Stimulated activated CD8-positive, alpha-beta memory T cell treated with anti-CD3 and anti-CD28 coated beads, Interleukin-12 subunit alpha, Interleukin-12 subunit beta, amount 100 ng/mL, for 24 hours (primary cell): ENCODE results near the gene PIK3R5.
"Not testable (repeated sequence)": the region's sequence is repeated elsewhere in the genome, so short reads cannot be mapped to it uniquely, and the experiment has no call there.

ENCODE experiments used
- DNase-seq: peaks from one replicate; pipeline ENCODE4 v3.0.0-alpha.2; 2020; ENCODE audit errors: extremely low read depth

Gene PIK3R5

DNA sequence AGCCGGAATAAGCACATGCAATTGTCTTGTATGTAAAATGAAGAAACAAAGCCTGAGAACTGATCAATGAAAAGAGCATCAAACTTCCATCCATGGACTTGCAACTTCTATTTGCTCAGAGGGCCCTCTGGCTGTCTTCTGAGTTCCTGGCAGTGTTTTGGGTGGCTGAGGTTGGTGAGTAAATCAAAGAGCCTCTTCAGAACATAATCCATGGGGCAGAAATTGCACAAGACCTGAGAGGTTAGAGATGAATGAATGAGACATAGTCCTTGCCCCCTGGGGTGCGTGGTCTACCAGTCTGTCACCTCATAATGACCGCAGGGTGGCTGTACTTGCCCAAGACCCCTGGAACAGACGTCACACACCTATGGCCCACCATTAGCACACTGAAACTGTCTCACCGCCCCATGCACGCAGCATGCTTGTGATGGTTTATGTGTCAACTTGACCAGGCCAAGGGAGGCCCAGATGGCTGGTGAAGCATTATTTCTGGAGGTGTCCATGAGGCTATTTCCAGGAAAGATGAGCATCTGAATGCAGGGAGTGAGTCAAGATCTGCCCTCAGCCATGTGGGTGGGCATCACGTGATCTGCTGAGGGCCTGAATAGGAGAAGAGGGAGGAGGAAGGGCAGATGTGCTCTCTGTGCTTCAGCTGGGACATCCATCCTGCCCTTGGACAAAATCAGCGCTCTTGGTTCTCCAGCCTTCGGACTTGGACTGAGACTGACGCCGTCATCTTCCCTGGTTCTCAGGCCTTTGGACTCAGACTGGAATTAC is 106.3 kb downstream of the PIK3R5 start:
- DNase-seq = no peak

DNA sequence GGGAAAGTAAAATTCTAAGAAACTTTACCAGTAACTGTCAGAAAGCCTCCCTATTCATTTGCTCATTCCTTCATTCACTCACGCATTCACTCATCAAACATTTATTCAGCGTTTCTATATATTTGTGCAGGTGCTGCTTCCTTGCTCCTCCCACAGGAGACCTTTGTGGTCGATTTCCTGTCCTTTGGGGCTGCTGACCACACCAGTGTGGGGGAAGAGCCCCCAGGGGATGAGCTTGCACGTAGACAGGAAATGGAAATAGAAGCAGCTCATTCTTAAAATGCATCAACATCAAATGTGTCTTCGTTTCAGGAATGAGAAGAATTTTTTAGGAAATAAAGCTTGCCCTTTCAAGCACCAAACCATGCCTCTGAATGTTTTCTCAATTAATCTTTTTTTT is 107.6 kb downstream of the PIK3R5 start:
- DNase-seq = no peak

DNA sequence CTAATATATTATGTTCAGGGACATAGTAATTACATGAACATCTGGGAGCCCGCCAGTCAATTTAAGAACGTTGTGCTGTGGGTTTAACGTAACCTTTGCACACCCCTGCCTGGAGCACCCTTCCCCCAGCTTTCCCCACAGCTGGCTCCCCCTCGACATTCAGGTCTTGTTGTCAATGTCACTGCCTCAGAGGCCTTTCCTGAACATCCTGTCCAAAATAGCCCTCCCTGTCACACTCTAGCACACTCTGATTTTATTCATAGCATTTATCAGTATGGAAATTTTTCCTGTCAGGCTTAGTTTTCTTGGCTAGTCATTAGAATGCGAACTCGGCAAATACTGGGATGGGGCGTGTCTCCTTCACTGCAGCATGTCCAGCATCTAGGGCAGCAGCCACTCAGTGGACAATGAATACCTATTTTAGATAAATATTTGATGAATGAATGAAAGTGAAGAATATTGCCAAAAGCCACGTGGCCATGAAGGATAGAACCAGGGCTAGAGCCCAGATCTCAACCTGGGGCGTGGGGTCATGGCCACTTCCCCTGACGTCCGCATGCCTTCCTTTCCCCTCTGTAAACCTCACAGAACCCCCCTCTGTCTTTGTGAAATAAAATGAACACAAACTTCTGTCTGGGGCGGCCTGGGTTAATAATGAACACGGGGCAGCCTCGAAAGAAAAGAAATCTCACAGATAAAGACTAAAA is 108.5 kb downstream of the PIK3R5 start:
- no peak for DNase-seq

DNA sequence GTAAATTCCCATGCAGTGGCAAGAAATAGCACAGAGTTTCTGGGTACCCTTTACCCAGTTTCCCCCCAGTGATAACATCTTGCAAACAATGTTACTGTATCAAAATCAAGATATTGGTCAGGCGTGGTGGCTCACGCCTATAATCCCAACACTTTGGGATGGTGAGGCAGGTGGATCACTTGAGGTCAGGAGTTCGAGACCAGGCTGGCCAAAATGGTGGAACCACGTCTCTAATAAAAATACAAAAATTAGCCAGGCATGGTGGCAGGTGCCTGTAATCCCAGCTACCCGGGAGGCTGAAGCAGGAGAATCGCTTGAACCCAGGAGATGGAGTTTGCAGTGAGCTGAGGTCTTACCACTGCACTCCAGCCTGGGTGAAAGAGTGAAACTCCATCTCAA is 109.3 kb downstream of the PIK3R5 start:
- not testable (repeated sequence) for DNase-seq

DNA sequence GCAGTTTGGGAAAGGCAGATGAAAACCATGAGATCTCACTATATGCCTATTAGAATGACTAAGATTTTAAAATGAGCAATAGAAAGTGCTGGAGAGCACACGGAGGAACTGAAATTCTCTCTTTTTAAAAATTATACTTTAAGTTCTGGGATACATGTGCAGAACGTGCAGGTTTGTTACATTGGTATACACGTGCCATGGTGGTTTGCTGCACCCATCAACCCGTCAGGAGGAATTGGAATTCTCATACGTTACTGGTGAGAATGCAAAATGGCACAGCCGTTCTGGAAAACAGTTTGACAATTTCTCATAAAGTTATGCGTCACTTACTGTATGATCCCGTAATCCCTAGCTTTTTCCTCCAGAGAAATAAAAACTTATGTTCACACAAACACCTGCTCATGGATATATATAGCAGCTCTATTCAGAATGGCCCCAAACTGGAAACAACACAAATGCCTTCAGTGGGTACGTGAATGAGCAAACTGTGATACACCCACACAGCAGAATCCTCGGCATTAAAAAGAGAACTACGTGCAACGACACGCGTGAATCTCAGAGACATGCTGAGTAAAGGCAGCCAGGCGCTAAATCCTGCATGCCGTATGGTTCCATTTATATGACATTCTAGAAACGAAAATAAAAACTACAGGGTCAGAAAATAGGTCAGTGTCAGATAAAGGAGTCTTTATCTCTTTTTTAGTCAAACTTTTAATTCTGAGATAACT is 109.9 kb downstream of the PIK3R5 start:
- DNase-seq = no peak

DNA sequence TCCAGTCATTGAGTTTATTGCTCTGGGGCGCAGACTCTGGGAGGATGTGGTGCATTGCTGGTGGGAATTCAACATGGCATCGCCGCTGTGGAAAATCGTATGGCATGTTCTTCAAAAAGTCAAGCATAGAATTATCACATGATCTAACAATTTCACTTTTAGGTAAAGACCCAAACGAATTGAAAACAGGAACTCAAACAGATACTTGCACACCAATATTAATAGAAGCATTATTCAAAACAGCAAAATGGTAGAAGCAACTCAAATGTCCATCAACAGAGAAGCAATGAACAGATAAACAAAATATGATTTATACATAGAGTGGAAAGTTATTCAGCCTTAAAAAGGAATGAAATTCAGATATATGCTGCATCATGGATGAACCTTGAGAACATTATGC is 113.9 kb downstream of the PIK3R5 start:
- no peak for DNase-seq

DNA sequence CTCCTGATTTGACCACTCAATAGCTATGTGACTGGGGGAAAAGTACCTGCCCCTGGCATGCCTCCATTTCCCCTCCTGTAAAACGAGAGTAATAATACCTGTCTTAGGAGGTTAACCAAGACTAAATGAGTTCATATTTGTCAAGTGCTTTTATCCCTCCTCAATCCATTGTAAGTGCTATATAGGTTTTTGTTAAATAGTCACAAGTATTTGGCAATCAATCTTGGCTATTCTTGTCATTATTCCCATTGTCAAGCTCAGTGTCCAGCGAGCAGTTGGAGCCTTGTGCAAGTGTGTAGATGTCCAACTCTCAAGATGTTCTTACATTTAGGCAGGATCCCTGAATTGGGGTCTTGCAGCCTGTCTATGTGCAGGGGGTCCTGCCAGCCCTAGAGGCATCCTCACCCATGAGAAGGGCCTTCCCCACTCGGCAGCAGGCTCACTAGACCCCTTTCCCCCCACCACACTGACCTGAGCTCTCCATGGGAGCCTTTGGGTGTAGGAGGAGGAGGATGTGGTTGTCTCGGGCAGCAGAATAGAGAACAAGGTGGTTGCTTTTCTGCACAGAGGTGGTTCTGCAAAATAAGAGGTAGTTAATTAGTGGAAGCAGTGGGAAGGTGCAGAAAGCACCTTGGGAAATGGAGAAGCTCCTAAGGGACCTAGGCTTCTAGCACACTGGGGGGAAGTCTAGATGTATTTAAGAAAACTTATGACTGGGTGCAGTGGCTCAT is 116.0 kb downstream of the PIK3R5 start:
- no peak for DNase-seq

DNA sequence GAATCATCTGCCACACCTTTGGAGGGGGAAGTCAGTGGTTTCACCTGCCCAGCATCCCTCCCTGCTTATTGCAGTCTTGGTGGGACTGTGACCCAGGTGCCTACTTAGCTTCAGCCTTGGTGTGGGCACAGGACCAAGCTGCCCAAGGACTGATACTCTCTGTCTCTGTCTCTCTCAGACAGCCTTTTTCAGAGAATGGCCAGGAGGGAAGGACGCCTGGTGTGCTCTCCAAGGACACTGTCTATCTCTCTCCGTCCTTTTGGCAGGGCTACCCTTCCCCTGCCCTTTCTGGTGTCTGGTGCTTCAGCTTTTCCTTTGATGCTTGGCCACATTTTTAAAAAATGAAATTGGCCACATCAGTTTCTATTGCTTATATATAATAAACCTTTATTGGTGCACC is 117.6 kb downstream of the PIK3R5 start:
- no peak for DNase-seq

DNA sequence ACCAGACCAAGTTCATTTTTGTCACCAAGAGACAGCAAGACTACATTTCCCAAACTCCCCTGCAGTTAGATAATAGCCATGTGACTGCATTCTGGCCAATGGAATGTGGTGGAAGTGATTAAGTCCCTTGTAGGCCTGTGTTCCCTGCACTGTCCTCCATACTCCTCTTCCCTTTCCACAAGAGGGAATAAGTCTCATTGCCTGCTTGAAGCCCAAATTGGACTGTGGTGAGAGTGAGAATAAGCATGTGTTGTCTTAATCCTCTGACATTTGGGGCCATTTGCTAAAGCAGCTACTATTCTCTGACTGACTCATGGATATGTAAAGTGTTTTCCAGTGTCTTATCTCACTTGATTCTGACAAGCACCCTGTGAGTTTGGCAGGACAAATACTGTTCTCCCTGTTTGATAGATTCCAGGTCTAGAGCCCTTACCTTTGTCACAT is 118.7 kb downstream of the PIK3R5 start:
- no peak for DNase-seq

DNA sequence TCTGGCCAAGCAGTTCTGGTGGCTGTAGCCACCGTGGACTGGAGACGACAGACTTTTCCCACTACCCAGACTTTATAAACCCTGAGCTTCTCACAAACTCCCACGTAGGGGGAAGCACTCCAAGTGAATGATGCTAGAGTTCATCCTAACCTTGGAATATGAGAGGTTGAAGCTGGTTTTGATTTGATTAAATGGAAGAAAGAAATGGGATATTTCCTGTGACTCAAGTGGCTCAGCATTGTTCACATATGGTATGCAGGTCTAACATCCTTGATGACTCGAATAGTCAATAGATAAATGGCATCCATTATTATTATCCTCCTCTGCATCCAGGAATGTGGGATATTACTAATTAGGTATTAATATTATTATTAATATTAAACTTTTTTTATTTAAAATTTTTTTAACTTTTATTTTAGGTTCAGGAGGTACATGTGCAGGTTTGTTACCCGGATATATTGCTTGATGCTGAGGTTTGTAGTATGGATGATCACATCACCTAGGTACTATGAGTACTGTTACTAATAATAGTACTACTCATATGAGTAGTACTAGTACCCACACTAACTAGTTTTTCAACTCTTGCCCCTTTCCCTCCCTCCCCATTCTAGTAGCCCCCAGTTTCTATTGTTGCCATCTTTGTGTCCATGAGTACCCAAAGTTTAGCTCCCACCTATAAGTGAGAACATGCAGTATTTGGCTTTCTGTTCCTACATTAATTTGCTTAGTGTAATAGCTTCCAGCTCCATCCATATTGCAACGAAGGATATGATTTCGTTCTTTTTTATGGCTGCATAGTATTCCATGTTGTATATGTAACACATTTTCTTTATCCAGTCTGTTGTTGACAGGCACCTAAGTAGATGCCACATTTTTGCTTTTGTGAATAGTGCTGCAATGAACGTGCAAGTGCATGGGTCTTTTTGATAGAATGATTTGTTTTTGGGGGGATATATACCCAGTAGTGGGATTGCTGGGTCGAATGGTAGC is 121.0 kb downstream of the PIK3R5 start:
- DNase-seq = no peak

DNA sequence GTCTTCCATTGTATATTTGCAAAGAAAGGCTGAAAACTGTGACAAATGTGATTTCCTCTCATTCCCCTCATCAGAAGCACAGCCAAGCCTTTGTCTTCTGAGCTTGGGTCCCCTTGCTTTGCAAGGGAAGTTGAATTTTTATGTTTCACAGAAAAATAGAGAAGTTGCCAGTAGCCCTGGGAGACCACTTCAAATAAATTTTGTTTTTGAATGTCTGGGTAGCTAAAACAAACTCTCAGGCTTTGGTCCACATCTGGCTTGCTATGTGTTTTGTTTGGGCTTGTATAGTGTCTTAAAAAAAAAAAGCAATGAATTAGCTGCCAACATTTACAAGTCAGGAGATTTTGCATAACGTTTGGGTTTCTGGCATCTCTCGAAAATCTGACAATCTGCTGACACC is 122.2 kb downstream of the PIK3R5 start:
- DNase-seq = no peak

DNA sequence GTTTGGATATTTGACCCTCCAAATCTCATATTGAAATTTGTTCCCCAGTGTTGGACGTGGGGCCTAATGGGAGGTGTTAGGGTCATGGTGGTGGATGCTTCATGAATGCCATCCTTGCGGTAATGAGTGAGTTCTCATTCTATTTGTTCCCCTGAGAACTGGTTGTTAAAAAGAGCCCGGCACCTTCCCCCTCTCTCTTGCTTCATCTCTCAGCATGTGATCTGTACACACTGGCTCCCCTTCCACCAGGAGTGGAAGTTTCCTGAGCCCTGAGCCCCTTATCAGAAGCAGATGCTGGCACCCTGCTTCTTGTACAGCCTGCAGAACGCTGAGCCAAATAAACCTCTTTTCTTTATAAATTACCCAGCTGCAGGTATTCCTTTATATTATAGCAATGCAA is 123.7 kb downstream of the PIK3R5 start:
- no peak for DNase-seq

DNA sequence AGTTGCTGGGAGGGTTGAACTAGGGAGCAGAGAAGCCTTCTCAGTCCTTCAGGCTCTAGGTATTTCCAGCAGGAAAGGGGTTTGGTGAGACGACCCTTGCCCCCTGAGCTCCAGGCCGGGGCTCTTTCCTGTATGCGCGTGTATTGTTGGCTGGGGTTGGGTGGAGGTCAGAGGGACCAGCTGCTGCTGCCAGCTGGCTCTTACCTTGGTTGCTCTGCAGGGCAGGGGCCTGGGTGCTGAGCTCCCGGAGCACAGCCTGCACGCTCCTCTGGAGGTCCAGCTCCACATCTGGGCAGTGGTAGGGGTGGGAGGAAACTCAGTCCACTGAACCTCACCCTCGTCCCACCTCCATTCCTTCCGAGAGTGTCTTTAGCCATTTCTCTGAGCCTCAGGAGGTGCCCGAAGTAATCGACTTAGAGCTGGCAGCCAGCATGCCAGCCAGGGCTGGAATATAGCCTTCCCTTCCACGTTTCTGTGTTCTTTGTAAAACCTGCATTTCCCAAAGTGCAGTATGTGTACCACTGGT is 126.0 kb downstream of the PIK3R5 start:
- no peak for DNase-seq

DNA sequence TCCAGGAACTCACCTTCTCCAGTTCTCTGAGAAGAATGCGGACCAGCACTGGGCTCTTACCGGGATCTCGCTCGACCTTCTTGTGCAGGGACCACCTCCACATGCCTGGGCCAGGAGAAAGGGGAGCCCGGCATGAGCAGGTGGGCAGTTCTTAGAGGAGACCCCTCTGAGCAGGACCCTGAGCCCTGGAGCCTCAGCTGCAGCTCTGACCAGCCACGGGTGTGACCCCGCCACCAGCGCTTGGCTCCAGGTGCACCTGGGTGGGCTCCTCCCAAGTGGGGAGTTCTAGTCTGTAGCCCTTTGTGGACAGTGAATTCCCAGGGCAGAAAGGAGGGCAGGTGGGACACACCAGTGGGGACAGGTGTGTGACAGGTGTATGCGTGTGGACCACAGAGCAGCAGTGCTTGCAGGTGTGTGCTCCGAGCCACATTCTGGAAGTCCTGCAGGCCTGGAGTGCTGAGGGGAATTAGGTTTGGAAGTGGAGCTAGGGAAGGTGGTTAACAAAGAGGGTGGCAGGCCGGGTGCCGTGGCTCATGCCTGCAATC is 126.9 kb downstream of the PIK3R5 start:
- DNase-seq = no peak

DNA sequence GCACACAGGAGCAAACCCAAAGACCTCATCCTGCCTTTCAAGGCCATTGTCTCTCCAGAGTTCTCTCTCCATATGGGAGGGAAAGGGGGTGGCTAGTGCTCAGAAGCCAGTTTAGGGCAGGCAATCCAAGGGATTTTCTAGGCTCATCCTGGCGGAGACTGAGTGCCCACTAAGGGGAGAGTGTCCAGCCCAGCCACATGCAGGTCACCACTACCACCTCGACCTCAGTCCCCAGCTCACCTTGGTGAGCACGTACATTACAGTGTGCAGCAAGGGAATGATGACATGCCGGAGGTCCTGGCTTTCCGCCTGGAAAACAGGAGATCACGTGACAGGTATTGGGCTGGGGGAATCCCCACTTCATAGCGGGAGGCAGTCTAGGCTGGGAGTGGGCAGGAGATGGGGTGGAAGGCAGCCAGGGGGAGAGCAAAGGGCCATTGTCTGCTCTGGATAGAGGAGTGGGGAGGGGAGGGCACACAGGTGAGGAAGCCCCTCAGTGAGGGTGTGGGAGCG is 127.9 kb downstream of the PIK3R5 start:
- no peak for DNase-seq

DNA sequence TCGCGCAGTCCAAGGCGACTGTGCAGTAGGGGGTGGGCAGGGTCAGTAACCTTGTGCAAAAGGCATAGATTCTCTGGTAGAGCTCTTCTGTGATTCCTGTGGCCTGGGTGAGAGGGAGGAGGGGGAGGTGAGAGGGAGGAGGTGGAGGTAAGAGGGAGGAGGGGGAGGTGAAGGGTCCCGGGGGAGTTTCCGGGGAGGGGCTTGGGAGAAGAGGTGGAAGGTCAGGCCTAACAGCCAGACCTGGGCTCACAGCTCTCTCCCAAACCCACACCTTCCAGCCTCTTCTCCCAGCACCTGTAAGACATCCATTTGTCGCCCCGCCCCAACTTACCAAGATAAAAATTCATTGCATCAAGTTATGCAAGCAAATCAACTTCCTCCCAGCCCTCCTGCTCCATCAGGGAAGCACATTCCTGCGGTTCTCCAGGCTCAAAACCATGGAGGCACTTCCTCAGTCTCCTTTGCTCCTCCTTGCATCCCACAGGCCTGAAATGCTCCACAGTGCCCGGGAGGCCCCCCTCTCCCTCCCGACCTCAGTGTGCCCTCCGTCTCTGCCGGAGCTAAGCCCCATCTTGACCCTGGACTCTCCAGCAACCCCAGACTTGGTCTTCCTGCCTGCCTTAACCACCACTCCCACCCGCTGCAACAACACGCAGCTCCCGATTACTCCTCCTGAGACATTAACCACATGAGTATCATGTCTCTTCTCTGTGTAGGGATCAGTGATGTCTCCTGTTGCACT is 128.5 kb downstream of the PIK3R5 start:
- no peak for DNase-seq

DNA sequence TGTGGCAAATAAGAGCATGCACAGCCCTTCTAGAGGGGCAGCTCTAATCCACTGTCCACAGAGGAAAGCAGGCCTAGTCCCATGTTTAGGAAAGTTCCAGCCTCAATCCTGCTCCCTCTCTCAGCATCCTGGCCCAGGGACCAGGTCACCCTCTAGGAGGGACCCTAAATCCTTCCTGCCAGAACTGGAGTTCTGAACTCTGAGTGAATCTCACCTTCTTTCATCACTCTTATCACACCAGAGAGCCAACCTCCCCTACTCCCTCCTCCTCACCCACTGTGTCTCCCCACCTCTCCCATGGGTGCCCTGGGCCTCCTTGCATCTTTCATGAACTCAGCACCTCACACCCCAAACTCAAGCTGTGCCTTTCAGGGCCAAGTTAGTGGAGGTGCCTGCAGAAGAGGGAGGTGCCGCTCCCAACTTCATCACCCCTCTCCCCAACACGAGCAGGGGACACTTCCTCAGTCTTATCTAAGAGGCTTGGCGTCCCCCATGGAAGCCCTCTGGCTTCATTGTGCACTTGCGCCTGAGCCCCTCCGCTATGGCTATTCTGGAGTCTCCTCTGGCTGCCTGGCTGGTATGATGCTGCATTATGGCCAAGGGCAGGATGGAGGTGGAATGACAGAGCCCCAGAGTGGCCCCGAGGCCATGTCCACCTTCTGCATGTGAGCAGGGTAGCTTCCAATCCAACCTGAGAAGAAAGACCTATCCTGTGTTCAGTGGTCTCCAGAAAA is 129.7 kb downstream of the PIK3R5 start:
- DNase-seq = no peak

DNA sequence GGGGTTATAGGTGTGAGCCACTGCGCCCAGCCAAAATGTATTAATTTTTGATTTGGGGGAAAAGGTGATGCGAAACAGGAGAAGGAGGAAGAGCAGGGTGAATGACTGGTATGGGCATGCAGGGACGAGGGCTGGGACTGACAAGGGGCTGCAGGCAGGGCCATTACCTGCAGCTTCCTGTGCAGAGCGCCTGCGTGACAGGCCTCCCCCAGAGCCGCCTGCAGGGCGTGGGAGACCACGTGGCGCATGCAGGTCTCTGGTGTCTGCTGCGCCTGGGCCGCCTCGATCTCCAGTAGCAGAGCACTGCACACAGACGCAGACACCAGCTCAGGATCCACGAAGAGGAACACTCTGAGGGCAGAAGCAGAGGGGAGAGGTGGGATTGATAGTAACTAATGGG is 130.4 kb downstream of the PIK3R5 start:
- DNase-seq = no peak
